ENCODE data around the gene TWNK.

- TF ChIP-seq, protein P1, sequence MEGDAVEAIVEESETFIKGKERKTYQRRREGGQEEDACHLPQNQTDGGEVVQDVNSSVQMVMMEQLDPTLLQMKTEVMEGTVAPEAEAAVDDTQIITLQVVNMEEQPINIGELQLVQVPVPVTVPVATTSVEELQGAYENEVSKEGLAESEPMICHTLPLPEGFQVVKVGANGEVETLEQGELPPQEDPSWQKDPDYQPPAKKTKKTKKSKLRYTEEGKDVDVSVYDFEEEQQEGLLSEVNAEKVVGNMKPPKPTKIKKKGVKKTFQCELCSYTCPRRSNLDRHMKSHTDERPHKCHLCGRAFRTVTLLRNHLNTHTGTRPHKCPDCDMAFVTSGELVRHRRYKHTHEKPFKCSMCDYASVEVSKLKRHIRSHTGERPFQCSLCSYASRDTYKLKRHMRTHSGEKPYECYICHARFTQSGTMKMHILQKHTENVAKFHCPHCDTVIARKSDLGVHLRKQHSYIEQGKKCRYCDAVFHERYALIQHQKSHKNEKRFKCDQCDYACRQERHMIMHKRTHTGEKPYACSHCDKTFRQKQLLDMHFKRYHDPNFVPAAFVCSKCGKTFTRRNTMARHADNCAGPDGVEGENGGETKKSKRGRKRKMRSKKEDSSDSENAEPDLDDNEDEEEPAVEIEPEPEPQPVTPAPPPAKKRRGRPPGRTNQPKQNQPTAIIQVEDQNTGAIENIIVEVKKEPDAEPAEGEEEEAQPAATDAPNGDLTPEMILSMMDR (IDR thresholded peaks at IDR 0.05), result peak; percentile 85 to 95 (median 90)
- peak; percentile 36 to 64 (median 56) for TF ChIP-seq POLR2A (IDR thresholded peaks at IDR 0.05)
Measured at GRCh38 chr10:100997360-100998182, 10.2 kb downstream of the TWNK start.
